Fibroblast of the aortic adventitia (primary cell): ENCODE data around the gene ACADS. TPM values are rescaled to one million over a fixed set of nuclear protein-coding genes. Genes with fewer than 3 reads are reported as not detected.

Experiments used
- DNase-seq: peaks from one replicate; pipeline ENCODE4 v3.0.0-alpha.2; 2010; ENCODE audit warnings: low read depth
- H3K4me3 ChIP-seq: 2 replicates; pipeline ENCODE4 v1.5.1; 2011; ENCODE audit warnings: low read depth, mild to moderate bottlenecking, control low read depth, low read length, moderate library complexity
- total RNA-seq: library from RNA; depleted of rRNA; stranded (reverse); fragments of >200 nt; gene quantifications from 2 replicates; pipeline ENCODE4 v1.2.3, GENCODE V29; 2012; ENCODE audit warnings: low replicate concordance
- TF ChIP-seq, protein P1 (sequence below): IDR thresholded peaks from 2 replicates; pipeline ENCODE4 v1.5.1; 2011; ENCODE audit warnings: mild to moderate bottlenecking, low read length, control low read depth, inconsistent platforms; ENCODE audit not compliant: insufficient read depth

Gene ACADS
- total RNA-seq, 1 donor = 7.5 TPM

DNA sequence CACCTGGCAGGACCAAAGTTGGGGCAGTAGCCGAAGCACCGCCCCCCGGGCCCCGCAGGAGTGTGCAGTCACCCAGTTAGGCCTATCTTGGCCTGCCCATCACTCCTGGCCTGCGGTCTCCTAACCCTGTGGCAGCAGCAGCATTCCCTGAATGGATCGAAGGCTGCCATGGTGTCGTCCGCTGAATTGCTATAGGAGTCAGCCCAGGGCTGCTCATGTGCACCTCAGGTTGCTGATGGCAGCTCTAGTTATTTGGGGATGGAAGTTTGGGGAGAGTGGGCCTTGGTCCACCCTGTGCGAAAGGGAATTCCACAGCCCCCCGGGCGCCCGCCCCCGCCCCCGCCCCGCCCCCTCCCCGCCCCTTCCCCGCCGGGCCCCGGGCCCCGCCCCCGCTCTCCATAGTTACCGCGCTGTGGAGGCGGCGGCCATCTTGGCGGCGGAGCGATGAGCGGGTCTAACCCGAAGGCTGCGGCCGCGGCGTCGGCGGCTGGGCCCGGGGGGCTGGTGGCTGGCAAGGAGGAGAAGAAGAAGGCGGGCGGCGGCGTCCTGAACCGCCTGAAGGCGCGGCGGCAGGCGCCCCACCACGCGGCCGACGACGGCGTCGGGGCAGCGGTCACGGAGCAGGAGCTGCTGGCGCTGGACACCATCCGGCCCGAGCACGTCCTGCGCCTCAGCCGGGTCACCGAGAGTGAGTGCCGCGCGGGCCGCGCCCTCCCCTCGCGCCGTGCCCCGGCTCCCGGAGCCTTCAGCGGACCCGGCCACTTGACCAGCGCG is 15.4 kb upstream of the ACADS start, which contains the start of gene UNC119B:
UNC119B (plus strand) TSS at position 428 of the 774 bp plus-strand sequence; CDS start at position 445, 17 bp downstream.
- H3K4me3 ChIP-seq = peak within 1 kb of the TSS; percentile 80
- TF ChIP-seq, protein P1, sequence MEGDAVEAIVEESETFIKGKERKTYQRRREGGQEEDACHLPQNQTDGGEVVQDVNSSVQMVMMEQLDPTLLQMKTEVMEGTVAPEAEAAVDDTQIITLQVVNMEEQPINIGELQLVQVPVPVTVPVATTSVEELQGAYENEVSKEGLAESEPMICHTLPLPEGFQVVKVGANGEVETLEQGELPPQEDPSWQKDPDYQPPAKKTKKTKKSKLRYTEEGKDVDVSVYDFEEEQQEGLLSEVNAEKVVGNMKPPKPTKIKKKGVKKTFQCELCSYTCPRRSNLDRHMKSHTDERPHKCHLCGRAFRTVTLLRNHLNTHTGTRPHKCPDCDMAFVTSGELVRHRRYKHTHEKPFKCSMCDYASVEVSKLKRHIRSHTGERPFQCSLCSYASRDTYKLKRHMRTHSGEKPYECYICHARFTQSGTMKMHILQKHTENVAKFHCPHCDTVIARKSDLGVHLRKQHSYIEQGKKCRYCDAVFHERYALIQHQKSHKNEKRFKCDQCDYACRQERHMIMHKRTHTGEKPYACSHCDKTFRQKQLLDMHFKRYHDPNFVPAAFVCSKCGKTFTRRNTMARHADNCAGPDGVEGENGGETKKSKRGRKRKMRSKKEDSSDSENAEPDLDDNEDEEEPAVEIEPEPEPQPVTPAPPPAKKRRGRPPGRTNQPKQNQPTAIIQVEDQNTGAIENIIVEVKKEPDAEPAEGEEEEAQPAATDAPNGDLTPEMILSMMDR = no peak
- DNase-seq = peak; percentile 40

DNA sequence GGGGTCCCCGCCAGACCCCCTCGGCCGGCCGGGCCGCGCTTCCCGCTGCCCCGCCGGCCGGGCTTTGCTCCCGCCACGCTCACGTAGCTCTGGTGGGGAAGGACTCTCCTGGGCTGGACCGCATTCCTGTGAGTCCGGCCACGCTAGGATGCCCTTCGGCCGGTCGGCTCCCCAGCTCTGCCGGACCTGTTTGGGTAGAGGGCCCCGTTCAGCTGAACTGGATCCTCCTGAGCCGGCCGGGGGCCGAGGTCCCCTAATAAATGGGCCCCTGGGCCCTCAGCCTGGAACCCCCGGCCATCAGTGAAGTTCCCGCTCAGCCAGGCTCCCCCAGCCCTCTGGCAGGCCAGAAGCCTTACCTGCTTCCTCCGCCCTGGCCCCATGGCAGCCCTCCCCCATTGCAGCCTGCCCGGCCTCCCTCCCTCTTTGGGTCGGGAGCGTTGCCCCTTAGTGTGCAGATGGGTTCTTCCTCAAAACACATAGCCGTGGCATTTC is 14.8 kb upstream of the ACADS start:
- TF ChIP-seq, protein P1 = no peak
- peak overlapping the region; percentile 80 for H3K4me3 ChIP-seq
- no peak for DNase-seq

GRCh38 chr12:120711411-120711810 is 14.2 kb upstream of the ACADS start:
- H3K4me3 ChIP-seq = peak overlapping the region; percentile 80
- no peak for DNase-seq
- TF ChIP-seq, protein P1 = no peak

DNA sequence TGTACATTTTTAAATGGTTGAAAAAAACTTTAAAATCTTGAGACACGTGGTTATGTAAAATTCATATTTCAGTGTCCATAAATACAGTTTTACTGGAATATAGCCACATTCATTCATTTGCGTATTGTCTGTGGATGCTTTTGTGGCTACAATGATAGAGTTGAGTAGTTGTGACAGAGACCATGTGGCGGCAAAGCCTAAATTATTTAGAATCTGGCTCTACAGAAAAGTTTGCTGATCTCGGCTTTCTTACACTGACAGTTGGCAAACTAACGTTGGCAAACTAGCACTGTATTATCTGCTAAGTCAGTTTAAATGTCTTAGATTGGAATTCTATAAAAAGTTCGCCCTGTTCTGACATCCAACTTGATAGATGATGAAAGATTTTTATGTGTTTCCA is 13.0 kb upstream of the ACADS start:
- no peak overlapping the region for H3K4me3 ChIP-seq
- TF ChIP-seq, protein P1 = no peak
- no peak for DNase-seq

GRCh38 chr12:120713861-120714482 is 11.7 kb upstream of the ACADS start:
- TF ChIP-seq, protein P1 = peak; percentile 87
- DNase-seq = peak; percentile 86
- H3K4me3 ChIP-seq = no peak overlapping the region

GRCh38 chr12:120718055-120718454 is 7.6 kb upstream of the ACADS start:
- H3K4me3 ChIP-seq = no peak overlapping the region

More at GRCh38 chr12:120718055-120718454, 7.6 kb upstream of the ACADS start:
- TF ChIP-seq, protein P1 = no peak
- DNase-seq = no peak
